T-helper 22 cell (primary cell): ENCODE data around the gene ATOH8.
"Not testable (repeated sequence)": the region's sequence is repeated elsewhere in the genome, so short reads cannot be mapped to it uniquely, and the experiment has no call there.

Experiments
- DNase-seq: peaks from one replicate; pipeline ENCODE4 v3.0.0-alpha.2; 2020; ENCODE audit warnings: low read depth

ATOH8 gene

DNA sequence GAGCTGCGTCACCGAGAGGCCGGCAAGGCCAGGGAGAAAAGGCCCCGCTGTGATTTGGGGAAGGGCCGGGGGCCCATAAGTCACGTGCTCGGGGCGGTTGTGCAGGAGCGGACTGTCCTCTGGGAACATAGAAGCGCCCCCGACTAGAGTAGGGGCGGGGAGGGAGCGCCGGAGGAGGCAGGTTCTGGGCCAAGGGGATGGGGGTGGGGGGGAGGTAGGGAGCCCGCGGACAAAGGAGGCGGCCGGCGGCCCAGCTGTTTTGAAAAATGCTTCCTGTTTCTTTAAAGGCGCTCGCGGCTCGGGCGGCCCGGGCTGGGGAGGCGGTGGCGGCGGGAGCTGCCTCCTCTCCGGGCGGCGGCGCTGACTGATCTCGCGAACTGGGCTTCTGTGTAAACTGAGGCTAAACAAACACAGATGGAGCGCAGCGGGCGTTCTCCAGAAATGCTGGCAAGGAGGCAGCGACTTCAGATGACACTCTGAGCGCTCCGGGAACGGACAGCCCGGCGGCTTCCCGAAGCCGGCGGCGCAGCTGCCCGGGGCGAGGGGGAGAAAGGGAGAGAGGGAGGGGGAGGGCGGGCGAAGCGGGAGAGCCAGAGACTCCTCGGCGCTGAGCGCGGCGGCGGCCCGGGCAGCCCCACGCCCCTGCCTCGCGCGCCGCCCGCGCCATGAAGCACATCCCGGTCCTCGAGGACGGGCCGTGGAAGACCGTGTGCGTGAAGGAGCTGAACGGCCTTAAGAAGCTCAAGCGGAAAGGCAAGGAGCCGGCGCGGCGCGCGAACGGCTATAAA, at the start of gene ATOH8:
ATOH8 (plus strand) TSS at position 467 of the 788 bp plus-strand sequence; CDS start at position 666, 199 bp downstream.
- DNase-seq, result no peak

DNA sequence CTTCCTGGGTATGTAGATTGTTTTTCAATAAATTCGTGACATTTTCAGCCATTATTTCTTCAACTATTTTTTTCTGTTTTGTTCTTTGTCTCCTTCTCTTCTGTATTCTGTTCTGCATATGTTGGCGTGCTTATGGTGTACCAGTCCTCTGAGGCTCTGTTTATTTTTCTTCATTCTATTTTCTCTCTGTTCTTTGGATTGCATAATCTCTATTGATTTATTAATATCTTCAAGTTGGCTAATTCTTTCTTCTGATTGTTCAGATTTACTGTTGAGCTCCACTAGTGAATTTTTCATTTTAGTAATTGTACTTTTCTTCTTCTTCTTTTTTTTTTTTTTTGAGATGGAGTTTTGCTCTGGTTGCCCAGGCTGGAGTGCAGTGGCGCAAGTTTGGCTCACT, 49.8 kb upstream of the ATOH8 start:
- no peak for DNase-seq

DNA sequence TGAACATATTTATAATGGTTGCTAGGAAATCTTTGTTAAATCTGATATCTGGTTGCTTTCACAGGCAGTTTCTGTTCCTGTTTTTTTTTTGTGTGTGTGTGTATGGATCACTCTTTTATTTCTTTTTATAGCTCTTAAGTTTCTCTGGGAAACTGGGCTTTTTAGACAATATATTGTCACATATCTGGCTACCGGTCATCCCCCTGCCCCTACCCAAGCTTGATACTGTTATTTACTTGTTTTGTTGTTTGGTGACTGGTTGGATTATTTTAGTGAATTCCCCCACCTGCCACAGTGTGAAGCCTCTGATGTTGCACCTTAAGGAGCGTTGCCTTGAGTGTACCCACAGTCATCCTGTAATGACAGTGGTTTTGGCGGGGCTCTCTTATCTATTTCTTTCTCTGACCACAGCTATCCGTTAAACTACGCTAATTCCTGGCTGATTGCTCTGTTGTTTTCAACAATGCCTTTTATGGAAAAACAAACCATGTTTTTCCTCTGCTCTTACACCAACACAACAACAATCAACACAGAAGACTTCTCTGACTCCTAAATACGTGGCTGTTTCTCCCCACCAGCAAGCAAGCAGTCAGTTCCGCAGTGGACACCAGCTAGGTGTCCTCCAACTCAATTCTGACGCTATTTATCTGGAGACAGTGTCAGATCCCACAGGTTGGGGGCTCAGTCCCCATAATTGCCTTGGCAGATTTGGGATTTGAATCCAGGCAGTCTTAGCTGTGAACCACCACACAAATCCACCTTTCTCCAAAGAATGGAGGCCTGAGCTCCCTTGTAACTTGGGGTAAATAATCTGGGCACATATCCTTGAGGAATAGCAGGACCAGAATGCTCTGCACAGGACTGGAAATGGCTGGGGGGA, 48.8 kb upstream of the ATOH8 start:
- DNase-seq, result no peak

DNA sequence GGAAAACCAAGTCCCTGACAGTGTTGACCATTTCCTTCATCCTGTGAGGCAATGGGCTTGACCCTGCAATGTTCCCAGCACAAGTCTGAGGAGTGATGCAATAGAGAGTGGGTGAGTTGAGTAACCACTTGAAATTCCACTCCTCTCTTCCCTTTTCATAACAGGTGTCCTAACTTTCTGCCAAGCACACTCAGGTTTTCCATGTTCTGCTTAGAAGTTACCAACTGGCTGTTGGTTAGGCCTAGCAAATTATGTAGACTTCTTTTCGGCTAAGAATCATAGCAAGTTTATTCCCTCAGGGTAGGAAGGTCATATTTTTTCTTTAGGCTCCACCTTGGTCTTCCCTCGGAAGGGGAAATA, 48.1 kb upstream of the ATOH8 start:
- no peak for DNase-seq

- DNase-seq, result no peak
These were observed 47.7 kb upstream of the ATOH8 start for GRCh38 chr2:85706063-85706462.

- DNase-seq, result no peak
These were observed 47.0 kb upstream of the ATOH8 start for GRCh38 chr2:85706599-85707296.

DNA sequence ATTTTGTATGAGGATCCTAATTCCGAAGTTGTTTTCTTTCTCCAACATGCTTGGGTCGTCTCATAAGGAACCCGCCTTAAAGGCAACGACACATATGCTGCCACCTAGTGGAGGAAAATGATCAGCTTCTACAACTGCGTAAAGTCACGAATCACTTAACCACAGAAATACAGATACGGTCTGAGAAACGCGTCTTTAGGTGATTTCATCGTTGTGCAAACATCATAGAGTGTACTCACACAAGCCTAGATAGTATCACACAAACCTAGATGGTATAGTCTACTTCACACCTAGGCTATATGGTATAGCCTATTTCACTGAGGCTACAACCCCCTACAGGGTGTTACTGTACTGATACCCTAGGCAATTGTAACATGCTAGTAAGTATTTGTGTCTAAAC, 46.5 kb upstream of the ATOH8 start:
- peak; percentile 11 for DNase-seq

- no peak for DNase-seq
These were observed 45.1 kb upstream of the ATOH8 start for GRCh38 chr2:85708641-85709040.

DNA sequence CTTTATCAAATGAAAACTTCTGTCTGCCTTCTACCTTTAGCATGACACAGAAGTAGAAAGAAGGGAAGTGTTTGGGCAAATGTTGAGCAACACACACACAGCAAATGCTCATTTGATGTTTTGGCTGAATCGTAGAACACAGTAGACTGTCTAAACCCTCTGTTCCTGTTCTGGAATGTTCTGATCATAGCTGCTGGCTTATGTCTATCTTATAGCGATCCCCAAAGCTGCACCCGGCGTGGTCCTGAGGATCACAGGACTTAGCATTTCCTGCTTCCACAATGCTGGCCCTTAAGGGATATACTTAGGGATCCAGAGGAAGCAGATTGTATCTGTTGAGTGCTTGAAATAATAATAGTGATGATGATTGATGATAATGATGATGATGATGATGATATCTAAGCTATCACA, 44.4 kb upstream of the ATOH8 start:
- no peak for DNase-seq

GRCh38 chr2:85710687-85711577, 42.9 kb upstream of the ATOH8 start:
- no peak for DNase-seq

GRCh38 chr2:85711578-85712060, 42.2 kb upstream of the ATOH8 start:
- no peak for DNase-seq

GRCh38 chr2:85712336-85712735, 41.5 kb upstream of the ATOH8 start:
- DNase-seq, result no peak

GRCh38 chr2:85712849-85713612, 40.8 kb upstream of the ATOH8 start:
- DNase-seq, result no peak

GRCh38 chr2:85713836-85714235, 40.0 kb upstream of the ATOH8 start:
- DNase-seq, result no peak

DNA sequence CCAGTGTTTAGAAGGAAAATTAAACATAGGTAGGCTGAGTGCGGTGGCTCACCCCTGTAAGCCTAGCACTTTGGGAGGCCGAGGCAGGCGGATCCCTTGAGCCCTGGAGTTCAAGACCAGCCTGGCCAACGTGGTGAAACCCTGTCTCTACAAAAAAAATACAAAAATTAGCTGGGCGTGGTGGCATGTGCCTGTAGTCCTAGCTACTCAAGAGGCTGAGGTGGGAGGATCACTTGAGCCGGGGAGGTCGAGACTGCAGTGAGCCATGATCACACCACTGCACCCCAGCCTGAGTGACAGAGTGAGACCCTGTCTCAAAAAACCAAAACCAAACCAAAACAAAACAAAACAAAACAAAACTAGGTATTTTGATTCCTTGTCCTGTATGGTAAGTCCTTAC, 39.4 kb upstream of the ATOH8 start:
- DNase-seq, result not testable (repeated sequence)

GRCh38 chr2:85714841-85715240, 39.0 kb upstream of the ATOH8 start:
- DNase-seq, result no peak

- no peak for DNase-seq
These were observed 37.4 kb upstream of the ATOH8 start for GRCh38 chr2:85716346-85716914.

DNA sequence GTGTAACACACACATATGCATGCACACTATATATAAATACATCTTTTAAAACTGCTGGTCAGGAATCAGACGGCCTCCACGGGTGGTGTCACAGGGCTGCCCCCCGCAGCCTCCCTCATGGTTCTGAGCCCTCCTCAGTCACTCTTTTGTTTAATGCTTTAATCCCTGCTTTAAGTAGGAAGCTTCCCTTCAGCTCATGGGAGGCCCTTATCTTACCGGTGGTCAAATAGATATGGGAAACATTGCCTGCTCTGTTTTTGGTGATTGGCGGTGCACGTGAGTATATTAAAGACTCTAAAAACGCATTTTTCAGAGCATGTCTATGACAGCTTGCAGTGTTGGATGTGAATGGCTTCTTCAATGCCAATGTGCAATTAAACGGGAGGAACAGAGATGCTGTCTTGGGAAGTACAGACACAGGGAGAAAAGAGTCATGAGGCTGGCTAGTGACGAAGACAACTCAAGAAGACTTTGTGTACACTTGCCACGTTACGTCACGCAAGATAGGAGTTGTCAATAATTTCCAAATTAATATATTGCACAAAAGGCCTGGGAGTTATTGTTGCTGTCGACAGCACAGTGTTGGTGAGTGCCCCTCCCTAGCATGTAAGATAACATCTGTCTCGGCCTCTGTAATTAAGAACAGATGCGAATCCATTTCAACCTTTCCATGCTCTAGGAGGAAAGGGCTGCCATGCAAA, 36.3 kb upstream of the ATOH8 start:
- no peak for DNase-seq

GRCh38 chr2:85718009-85718391, 35.8 kb upstream of the ATOH8 start:
- no peak for DNase-seq
